Lower lobe of right lung (tissue), 2 donors: Measurements from ENCODE around the gene FPGT. TPM values are rescaled to one million over a fixed set of nuclear protein-coding genes. Genes with fewer than 3 reads are reported as not detected.
"Not testable (repeated sequence)": the region's sequence is repeated elsewhere in the genome, so short reads cannot be mapped to it uniquely, and the experiment has no call there.

ENCODE experiments used
- ATAC-seq, 2 donors: fragments of 200-7000 bp; cut with Tn5 transposase; one replicate each; pipeline ENCODE4 v1.9.1; 2020 to 2022; ENCODE audit warnings: mild to moderate bottlenecking in 2 of 2, moderate library complexity in 2 of 2
- DNase-seq: peaks from one replicate; pipeline ENCODE4 v3.0.0-alpha.2; 2020
- H3K27ac ChIP-seq: fragments of 200-600 bp; one replicate; pipeline ENCODE4 v1.8.0; 2022
- H3K27me3 ChIP-seq: fragments of 200-600 bp; one replicate; pipeline ENCODE4 v1.8.0; 2022; ENCODE audit warnings: low read depth
- H3K36me3 ChIP-seq: fragments of 200-600 bp; one replicate; pipeline ENCODE4 v1.8.0; 2022; ENCODE audit warnings: mild to moderate bottlenecking
- H3K4me1 ChIP-seq: fragments of 200-600 bp; one replicate; pipeline ENCODE4 v1.8.0; 2022
- H3K4me3 ChIP-seq: fragments of 200-600 bp; one replicate; pipeline ENCODE4 v1.8.0; 2022; ENCODE audit warnings: mild to moderate bottlenecking
- H3K9me3 ChIP-seq: fragments of 200-600 bp; one replicate; pipeline ENCODE4 v1.8.0; 2022
- CTCF ChIP-seq: fragments of 200-600 bp; IDR thresholded peaks from one replicate; pipeline ENCODE4 v1.8.0; 2022; ENCODE audit warnings: antibody characterized with exemption, mild to moderate bottlenecking
- intact Hi-C: fragments of 100-400 bp; cut with DNase I; formaldehyde crosslinking; loops from one replicate; pipeline ENCODE4 v1.11.0; 2022
- long read RNA-seq: library from polyadenylated mRNA; unstranded; transcript quantifications from one replicate; pipeline ENCODE4 v2.0.0, GENCODE V29; 2021
- total RNA-seq: library from RNA; stranded (reverse); fragmentation: NEBNext Ultra II Directional; extraction: Animal tissue kit (Norgen Biotek cat#: 25700); gene quantifications from one replicate; pipeline ENCODE4 v1.2.1, GENCODE V29; 2021
- donor health status: DM: no; HTN: yes; CAD: no; lungs with severe emphysema.

The FPGT gene
- 23.0 TPM for total RNA-seq
- long read RNA-seq, transcript FPGT-202 (4 exons, 3,254 nt), result major isoform, 16 of 21 reads
- long read RNA-seq, partial matches to known transcripts, result 1 of 21 reads
- long read RNA-seq, other reads (novel, unspliced or antisense), result 1 of 21 reads

GRCh38 chr1:74197657-74198552, at the start of gene FPGT, which contains the start of gene LRRIQ3:
FPGT (plus strand) TSS chr1:74198242; CDS start chr1:74198279, 37 bp downstream.
LRRIQ3 (minus strand) TSS chr1:74198176; CDS start chr1:74183684, 14,492 bp downstream.
- Histone ChIP-seq H3K9me3 (no peaks in the 10 kb centered on the region), H3K36me3 (peaks cover 31% of the 10 kb centered on the region), H3K27me3 (no peaks in the 10 kb centered on the region), H3K4me3 (peak within 1 kb of the TSS; percentile 69), H3K4me1 (peaks cover 5% of the 10 kb centered on the region), H3K27ac (peak within 1 kb of the TSS; percentile 84)
- ATAC-seq (peak; percentile 100), DNase-seq (peak; percentile 94)
- no peak for TF ChIP-seq CTCF
- intact Hi-C loops, result no loop called here

GRCh38 chr1:74160046-74160445, 38.0 kb upstream of the FPGT start:
- no peak for TF ChIP-seq CTCF
- ATAC-seq, result no peak
- Histone ChIP-seq H3K4me1 (no peaks in the 10 kb centered on the region), H3K27ac (no peak overlapping the region), H3K4me3 (no peak overlapping the region), H3K36me3 (no peaks in the 10 kb centered on the region), H3K27me3 (no peaks in the 10 kb centered on the region), H3K9me3 (no peaks in the 10 kb centered on the region)
- DNase-seq, result no peak
- intact Hi-C loops, result no loop called here

GRCh38 chr1:74161497-74161896, 36.5 kb upstream of the FPGT start:
- Histone ChIP-seq H3K27ac (no peak overlapping the region), H3K9me3 (no peaks in the 10 kb centered on the region), H3K4me1 (no peaks in the 10 kb centered on the region), H3K27me3 (no peaks in the 10 kb centered on the region), H3K36me3 (no peaks in the 10 kb centered on the region), H3K4me3 (no peak overlapping the region)
- DNase-seq (no peak), ATAC-seq (no peak)
- TF ChIP-seq CTCF, result no peak
- intact Hi-C loops, result no loop called here

GRCh38 chr1:74162333-74162732, 35.7 kb upstream of the FPGT start:
- H3K4me3 ChIP-seq, result no peak overlapping the region
- DNase-seq, result no peak
- no peaks in the 10 kb centered on the region for H3K4me1 ChIP-seq
- H3K36me3 ChIP-seq, result no peaks in the 10 kb centered on the region
- ATAC-seq, result no peak
- H3K27me3 ChIP-seq, result no peaks in the 10 kb centered on the region
- H3K9me3 ChIP-seq, result no peaks in the 10 kb centered on the region
- TF ChIP-seq CTCF, result no peak
- intact Hi-C loops, result no loop called here
- no peak overlapping the region for H3K27ac ChIP-seq

- H3K27me3 ChIP-seq, intact Hi-C loops, H3K36me3 ChIP-seq, H3K4me3 ChIP-seq, H3K4me1 ChIP-seq, ATAC-seq, DNase-seq, H3K27ac ChIP-seq: not testable (repeated sequence)
- H3K9me3 ChIP-seq, result peaks cover 17% of the 10 kb centered on the region
These were observed 23.6 kb upstream of the FPGT start for GRCh38 chr1:74174423-74174822.

- intact Hi-C loops, result no loop called here
- H3K27me3 ChIP-seq, result no peaks in the 10 kb centered on the region
- no peak for ATAC-seq
These were observed 17.6 kb upstream of the FPGT start for GRCh38 chr1:74180490-74180889.

More at GRCh38 chr1:74180490-74180889, 17.6 kb upstream of the FPGT start:
- no peaks in the 10 kb centered on the region for H3K36me3 ChIP-seq
- DNase-seq, result no peak
- H3K4me3 ChIP-seq, result no peak overlapping the region
- no peaks in the 10 kb centered on the region for H3K9me3 ChIP-seq
- H3K27ac ChIP-seq, result no peak overlapping the region
- no peaks in the 10 kb centered on the region for H3K4me1 ChIP-seq
- TF ChIP-seq CTCF, result no peak
